HG03103 (cell line): ENCODE measurements around the gene GNG7.
"Not testable (repeated sequence)": the region's sequence is repeated elsewhere in the genome, so short reads cannot be mapped to it uniquely, and the experiment has no call there.

Experiments used
- ATAC-seq: cut with Tn5 transposase; IDR thresholded peaks from one replicate; pipeline ENCODE4 v1.9.1; 2021; ENCODE audit warnings: low read depth; ENCODE audit not compliant: unreplicated experiment

The GNG7 gene

DNA sequence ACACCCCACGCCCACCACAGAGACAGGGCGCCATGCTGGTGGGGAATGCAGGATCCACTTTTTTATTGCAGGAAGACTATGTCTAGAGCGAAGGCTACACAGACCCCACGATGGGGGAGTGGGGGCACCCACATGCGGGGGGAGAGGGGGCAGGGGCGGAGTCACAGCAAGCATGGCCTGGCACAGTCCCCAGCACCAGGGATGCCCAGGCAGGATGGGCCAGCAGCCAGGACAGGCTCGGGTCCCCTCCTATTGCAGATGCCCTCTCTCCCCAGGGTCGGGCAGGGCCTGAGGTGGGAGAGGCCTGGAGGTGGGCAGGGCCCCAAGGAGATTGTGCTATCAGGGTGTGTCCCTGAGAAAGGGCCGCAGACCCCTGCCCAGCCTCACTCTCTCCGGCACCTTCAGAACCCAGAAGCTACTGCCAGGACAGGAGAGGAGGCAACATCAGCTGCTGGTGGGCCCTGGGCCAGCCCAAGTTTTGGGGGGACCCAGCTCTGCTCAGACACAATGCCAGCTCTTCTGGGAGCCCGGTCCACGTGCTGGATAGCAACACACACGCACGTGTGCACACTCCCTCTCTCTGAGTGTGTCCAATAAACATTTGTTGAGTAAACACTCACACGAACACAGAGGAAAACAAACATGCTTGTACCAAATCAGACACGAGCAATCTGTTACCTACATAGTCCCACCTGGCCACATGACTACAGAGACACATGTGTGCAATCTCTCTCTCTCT is 12.2 kb upstream of the GNG7 start:
- ATAC-seq = no peak

DNA sequence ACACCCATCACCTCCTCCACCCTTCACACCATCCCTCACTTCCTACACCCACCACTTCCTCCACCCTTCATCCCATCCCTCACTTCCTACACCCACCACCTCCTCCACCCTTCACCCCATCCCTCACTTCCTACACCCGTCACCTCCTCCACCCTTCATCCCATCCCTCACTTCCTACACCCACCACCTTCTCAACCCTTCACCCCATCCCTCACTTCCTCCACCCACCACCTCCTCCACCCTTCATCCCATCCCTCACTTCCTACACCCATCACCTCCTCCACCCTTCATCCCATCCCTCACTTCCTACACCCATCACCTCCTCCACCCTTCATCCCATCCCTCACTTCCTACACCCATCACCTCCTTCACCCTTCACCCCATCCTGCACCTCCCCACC is 11.6 kb upstream of the GNG7 start:
- not testable (repeated sequence) for ATAC-seq

DNA sequence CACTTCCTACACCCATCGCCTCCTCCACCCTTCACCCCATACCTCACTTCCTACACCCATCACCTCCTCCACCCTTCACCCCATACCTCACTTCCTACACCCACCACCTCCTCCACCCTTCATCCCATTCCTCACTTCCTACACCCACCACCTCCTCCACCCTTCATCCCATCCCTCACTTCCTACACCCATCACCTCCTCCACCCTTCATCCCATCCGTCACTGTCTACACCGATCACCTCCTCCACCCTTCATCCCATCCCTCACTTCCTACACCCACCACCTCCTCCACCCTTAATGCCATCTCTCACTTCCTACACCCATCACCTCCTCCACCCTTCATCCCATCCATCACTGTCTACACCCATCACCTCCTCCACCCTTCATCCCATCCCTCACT is 10.7 kb upstream of the GNG7 start:
- ATAC-seq = not testable (repeated sequence)

DNA sequence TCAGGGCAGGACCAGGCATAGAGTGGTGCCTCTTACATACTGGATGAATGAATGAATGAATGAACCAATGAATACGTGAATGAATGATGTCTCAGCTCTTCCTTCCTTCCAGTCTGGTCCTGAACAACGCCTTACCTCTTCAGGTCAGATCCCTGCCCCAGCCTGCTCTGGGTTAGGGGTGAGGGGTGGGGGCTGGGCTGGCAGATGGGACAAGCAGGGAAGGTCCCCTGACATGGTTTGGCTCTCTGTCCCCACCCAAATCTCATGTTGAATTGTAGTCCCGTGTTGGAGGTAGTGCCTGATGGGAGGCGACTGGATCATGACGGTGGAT is 9.3 kb upstream of the GNG7 start:
- no peak for ATAC-seq

DNA sequence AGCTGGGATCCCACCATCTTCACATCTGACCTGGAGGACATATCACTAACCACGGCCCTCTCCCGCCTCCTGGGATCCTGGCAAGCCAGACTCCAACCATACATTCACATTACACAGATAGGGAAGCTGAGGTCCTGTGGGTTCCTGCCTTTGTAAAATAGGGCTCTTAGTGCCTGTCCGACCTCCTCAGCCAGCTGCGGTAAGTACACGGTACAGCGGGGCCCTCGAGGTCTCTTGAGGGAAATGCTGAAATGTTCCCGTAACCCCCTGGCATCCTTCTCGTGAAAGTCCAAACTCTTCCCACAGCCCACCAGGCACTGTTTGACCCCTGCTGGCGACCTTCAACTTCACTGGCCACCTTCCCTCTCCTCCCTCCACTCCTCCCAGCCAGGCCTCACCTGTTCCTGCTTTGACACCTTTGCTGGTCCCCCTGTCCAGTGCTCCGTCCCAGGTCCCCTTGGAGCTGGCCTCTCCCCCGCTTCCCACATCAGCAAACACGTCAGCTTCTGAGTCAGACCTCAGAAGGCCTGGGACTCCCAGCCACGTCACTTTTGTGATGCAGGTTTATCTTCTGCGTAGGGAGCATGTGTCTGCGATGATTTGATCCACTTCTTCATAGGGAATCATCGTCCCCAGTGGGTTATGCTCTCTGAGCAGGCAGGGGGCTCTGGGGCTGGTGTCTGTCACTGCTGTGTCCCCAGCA is 8.8 kb upstream of the GNG7 start:
- ATAC-seq = no peak

DNA sequence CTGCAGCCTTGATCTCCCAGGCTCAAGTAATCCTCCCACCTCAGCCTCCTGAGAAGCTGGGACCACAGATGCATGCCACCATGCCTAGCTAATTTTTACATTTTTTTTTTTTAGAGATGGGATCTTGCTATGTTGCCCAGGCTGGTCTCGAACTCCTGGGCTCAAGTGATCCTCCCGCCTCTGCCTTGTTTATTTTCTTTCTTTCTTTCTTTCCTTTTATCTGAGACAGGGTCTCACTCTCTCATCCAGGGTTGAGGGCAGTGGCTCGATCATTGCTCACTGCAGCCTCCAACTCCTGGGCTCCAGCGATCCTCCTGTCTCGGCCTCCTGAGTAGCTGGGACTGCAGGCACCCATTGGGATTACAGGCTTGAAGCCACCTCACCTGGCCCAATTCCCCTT is 3.8 kb upstream of the GNG7 start:
- no peak for ATAC-seq

DNA sequence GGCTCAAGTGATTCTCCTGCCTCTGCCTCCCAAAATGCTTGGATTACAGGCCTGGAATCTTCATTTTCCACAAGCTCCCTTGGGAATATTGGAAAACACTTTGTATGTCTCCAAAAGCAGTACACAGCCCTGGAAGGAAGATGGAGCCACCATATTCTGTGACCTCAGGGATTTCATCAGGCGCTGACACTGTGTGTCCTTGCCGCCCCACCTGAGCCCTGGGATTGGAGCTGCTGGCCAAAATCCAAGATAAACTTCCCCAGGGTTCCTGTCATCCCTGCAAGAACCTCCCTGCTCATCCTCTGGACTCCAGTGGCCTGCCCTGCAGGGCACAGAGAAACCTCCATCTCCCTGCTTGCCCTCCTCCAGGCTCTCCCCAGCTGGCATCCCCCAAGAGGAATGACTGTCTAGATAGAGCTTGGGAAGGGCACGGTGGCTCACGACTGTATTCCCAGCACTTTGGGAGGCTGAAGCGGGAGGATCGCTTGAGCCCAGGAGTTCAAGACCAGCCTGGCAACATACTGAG is 1.3 kb upstream of the GNG7 start:
- ATAC-seq = no peak

DNA sequence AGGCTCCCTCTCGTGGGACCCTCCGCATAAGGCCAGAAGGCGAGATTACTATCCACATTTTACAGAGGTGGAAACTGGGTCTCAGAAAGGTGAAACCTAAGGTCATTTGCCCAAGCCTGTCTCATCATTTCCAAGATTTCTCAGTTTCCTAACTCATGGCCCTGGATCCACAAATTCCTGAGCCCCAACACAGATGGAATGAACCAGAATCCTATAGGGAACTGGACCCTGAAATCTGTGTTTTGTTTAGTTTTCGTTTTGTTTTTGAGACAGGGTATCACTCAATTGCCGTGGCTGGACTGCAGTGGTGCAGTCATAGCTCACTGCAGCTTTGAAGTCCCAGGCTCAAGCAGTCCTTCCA is 563 bp upstream of the GNG7 start:
- ATAC-seq = no peak

DNA sequence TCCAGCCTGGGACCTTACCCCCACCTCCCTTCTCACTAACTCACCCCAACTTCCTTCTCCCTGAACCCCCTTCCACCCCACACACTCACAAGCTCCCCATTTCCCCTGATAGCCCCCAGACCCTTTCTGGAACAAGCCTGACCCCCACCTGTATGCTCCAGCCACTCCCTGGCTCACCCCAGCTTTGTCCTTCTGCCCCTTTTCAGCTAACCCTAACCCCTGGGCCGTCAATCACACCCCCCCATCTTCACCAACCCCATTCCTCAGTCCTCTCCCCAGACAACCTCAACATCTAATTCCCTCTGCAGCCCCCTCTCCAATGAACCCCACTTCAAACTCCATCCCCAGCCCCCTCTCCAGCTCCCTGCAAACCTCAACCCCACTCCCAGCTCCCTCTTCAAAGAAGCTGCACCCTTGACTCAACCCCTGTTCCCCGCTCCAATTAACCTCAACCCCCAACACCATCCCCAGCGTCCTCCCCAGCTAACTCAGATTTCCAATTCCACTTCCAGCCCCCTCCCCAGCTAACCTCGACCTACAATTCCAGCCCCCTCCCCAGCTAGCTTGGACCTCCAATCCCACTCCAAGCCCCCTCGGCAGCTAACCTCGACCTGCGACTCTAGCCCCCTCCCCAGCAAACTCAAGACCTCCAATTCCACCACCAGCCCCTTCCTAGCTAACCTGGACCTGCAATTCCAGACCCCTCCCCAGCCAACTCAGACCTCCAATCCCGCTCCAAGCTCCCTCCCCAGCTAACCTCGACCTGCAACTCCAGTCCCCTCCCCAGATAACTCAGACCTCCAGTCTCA is 929 bp downstream of the GNG7 start:
- ATAC-seq = no peak

DNA sequence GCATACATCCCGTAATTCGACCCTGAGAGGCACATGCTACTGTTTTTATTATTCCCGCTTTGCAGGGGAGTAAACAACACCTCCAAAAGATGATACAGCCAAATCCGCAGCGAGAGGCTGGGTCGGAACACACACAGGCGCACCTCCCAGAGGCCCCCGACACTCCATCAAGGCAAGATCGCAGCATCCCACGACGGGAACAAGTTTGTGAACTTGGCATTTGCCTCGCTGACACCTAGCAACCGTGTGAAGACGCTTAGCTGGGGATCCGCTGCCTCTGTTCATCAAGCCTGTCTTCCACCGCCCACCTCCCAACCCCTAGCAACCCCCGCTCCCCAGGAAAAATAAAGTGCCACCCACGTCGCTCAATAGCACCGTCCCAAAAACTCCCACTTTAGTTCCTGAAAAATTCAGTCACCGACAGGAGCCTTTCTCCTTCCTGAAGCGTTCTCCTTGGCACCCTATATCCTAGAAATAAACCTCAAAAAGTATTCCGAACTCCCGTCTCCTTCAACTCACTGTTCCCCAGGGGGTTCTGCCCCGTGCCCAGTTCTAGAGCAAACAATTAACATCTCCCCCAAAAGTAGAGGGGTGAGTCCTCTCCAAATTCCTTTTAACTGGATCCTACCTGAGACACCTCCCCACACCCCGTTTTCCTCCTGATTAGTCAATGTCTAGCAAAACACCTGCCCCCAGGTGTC is 1.7 kb downstream of the GNG7 start:
- ATAC-seq = no peak

DNA sequence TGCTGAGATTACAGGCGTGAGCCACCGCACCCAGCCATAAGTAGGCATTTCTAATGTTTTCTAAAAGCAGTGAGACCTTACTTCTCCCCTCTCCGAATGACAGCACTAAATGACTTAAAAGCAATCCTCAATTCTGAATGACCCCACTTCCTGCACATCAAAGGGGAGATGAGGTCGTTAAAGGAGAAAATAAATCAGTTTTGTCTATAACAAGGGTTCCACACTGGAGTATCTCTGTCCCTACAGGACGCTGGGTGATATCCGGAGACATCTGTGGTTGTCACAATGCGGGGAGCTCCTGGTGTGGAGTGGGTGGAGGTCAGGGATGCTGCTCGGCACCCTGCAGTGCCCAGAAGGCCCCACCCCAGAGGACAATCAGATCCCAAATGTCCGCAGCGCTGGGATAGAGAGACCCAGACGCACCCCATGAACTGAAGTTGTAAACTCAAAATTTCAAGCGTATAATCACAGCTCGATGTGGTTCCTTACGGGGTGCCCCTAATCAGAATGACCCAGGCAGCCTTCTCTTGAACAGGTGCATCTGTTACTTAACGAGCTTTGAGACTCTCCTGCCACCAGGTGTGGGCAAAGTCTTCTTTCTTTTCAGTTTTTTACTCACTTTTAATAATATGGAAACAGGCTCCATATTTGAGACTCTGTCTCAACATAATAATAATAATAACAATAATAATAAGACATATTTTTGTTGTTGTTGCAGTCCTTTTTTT is 2.9 kb downstream of the GNG7 start:
- ATAC-seq = no peak

DNA sequence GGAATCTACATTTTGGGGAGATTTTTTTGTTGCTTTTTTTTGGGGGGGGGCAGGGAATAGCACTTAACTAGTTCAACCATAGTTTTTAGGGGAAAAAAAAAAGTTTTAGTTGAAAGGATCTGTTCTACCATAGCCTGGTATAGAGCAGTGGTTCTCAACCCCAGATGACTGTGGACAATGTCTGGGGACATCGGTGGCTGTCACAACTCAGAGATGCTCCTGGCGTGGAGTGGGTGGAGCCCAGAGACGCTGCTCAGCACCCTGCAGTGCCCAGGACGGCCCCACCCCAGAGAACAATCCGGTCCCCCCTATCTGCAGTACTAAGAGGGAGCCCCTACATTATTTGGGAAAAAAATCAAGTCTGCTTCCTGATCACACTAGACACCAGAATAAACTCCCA is 8.3 kb downstream of the GNG7 start:
- ATAC-seq = no peak

DNA sequence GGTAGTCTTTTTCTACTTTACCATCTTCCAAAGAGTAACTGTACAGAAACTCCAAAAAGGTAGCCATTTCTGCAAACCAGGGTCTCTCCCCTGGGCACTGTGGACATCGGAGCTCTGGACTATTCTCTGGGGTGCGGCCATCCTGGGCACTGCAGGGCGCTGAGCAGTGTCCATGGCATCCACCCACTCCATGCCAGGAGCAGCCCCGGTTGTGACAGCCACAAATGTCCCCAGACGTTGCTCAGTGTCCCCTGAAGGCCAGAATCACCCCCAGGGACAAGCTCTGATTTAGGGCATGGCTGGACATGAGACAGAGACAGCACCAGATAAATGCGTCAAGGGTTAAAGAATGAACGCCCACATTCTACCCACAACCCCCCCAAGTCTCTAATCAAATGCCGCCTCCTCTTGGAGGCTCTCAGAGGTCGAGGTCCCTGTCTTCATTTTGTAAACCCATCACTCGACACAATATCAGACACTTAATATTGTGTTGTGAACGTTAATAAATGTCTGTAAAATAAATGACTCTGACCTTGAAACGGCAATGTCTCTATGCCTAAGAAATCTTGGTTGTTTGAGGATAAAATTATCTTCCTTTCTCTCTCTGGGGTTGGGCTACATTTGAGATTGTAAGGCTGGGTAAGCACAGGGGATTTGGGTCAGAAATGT is 8.9 kb downstream of the GNG7 start:
- ATAC-seq = no peak

DNA sequence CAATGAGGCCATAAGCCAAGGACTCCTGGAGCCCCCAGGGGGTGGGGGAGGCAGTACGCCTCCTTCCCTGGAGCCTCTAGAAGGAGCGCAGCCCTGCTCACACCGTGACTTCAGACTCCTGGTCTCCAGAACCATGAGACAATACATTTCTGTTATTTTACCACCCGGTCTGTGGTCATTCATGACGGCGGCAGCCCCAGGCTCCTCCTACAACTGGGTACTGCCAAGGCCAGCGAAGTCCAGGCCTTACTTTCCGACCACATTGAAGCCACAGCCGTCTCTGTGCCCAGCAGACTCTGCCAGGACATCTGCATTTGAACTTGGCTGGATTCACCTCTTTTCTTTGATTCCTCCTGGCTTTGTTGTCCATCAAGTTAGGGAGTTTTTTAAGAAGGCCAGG is 10.5 kb downstream of the GNG7 start:
- no peak for ATAC-seq

DNA sequence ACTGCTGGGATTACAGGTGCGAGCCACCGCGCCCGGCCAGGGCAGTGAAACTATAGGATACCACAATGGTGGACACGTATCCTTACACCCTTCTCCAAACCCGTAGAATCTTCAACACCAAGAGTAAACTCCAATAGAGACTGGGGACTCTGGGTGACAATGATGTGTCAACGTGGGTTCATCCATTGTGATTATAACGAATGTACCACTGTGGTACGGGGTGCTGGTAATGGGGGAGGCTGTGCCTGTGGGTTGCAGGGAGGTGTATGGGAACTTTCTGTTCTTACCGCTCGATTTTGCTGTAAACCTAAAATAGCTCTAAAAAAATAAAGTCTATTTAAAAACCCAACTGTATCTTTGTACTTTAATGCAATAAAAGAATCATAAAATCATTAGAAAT is 11.6 kb downstream of the GNG7 start:
- ATAC-seq = no peak

DNA sequence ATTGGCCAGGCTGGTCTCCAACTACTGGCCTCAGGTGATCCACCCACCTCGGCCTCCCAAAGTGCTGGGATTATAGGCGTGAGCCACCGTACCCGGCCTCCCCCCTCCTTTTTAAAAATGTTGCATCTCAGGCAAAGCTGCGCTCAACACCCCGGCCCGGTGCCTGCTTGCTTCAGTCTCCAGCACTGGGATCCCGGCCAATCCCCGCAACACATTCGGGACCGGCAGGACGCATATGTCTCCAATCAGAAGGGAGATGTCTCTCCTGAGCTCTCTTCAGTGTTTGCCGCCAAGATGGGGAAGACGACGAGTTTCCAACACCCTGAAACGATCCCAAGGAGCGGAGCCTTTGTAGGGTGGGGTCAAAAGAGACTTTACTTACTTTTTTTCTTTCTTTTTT is 16.1 kb downstream of the GNG7 start:
- ATAC-seq = no peak

DNA sequence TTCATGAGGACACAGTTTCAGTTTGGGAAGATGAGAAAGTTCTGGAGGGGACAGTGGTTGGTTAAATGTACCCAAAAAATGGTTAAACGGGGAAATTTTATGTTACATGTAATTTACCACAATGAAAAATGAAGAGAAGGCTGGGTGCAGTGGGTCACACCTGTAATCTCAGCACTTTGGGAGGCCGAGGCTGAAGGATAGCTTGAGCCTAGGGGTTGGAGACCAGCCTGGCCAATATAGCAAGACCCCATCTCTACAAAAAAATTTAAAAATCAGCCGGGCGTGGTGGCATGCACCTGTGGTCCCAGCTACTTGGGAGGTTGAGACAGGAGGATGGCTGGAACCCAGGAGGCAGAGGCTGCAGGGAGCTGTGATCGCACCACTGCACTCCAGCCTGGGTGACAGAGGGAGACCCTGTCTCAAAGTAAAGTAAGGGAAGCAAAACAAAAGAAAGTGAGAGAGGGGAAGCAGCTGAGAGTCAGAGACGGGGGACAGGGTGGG is 17.2 kb downstream of the GNG7 start:
- no peak for ATAC-seq

DNA sequence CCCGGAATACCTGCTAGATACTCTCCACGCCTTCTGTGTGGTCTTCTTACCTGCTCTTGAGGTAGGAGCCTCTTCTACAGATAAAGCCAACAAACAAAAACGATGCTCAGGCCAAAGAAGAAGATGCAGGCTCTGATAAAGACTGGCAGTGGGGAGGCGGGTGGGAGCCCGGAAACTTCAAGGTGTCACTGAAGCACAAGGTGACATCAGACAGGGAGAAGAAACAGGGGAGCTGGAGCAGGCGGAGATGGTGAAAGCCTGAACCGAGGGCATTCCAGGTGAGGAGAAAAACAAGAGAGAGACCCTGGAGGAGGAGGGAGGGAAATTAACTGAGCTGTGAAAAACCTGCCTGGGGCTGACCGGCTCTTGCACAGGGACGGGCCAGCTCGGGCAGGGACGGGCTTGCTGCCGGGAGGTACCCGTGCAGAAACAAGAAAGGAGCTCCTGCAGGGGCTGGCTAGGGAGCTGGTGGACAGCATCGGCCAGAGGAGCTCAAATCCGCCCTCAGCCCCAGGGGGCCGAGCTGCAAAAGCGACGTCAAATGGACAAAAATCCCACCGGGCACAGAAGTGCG is 19.0 kb downstream of the GNG7 start:
- ATAC-seq = no peak

DNA sequence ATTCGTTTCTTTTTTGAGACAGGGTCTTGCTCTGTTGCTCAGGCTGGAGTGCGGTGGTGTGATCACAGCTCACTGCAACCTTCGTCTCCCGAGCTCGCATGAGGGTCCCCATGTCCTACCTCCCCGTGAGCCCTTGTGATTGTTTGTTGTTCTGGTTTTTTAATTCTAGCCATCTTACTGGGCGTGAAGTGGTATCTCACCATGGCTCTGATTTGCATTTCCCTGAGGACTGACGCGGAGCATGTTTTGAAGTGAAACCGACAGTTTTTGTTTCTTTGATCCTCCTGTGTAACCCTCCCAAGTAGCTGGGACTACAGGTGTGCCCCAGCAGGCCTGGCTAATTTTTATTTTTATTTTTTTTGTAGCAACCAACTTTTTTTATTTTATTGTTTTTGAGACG is 21.7 kb downstream of the GNG7 start:
- ATAC-seq = no peak
